GM10266 (cell line): ENCODE measurements around the gene ZNF362.
A peak's percentile ranks its signal among the peaks of the same experiment; 100 is the strongest.

Experiments used
- DNase-seq: peaks from one replicate; pipeline ENCODE4 v3.0.0; 2012; ENCODE audit errors: extremely low spot score
- CTCF ChIP-seq: IDR thresholded peaks from 2 replicates; pipeline ENCODE4 v1.5.1; 2012; ENCODE audit warnings: mild to moderate bottlenecking, low read depth; ENCODE audit not compliant: control insufficient read depth, insufficient read depth; ENCODE audit errors: missing control alignments

ZNF362 gene

GRCh38 chr1:33349778-33350610 is 93.7 kb downstream of the ZNF362 start:
- peak; percentile 99 for DNase-seq
- no peak for TF ChIP-seq CTCF
